HS-5 (cell line): ENCODE measurements around the gene PRKCG.
"Not testable (repeated sequence)": the region's sequence is repeated elsewhere in the genome, so short reads cannot be mapped to it uniquely, and the experiment has no call there.

Source experiments
- DNase-seq: peaks from one replicate; pipeline ENCODE4 v3.0.0-alpha.2; 2012; ENCODE audit warnings: low read depth

The PRKCG gene

DNA sequence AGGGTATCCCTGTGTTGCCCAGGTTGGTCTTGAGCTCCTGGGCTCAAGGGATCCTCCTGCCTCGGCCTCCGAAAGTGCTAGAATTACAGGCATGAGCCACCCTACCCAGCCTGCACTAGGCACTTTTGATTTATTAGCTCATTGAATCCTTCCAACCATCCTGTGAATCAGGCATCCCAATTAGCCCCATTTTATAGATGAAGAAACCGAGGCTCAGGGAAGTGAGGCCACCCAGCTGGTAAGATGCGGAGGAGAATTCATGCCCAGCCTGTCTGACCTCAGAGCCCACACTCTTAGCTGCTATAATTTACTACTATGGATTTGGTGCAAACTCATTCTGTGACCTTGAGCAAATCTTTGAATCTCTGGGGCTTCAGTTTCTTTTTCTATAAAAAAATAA lies 62.9 kb downstream of the PRKCG start:
- DNase-seq, result no peak

DNA sequence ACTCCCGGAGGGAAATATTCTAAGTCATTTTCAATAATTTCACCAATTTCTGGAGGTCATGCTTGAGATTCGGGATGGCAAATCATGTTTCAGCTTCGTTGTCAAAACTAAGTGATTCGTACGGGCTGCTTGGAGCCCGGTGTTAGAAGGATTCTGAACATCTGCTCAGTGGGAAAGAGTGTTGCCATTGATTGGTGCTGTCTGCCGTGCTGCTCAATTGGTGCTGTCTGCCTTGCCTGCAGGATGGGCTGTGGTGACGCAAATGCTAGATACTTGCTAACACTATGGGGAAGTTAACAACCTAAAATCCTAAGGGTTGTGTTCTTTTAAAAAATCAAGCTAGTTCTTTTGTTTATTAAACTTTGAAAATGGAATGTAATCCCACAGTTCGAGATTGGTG lies 63.4 kb downstream of the PRKCG start:
- DNase-seq, result no peak

- no peak for DNase-seq
Observed at GRCh38 chr19:53945998-53946397, 64.0 kb downstream of the PRKCG start.

- DNase-seq, result no peak
Observed at GRCh38 chr19:53947624-53948023, 65.6 kb downstream of the PRKCG start.

GRCh38 chr19:53948611-53949010 lies 66.6 kb downstream of the PRKCG start:
- DNase-seq, result not testable (repeated sequence)

GRCh38 chr19:53951436-53951835 lies 69.4 kb downstream of the PRKCG start:
- DNase-seq, result no peak

DNA sequence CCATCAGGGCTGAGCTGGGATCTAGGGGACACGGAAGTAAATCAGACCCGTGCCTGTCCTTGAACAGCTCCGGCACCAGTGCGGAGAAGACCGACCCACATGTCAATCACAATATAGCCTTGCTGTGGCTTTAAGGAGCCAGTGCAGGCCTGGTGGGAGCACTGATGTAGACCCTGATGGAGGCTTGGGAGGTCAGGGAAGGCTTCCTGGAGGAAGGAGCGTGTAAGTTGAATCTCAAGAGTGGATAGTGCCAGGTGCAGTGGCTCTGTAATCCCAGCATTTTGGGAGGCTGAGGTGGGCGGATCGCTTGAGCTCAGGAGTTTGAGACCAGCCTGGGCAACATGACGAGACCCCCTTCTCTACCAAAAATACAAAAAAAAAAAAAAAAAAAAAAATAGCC lies 70.0 kb downstream of the PRKCG start:
- no peak for DNase-seq

GRCh38 chr19:53953383-53953782 lies 71.4 kb downstream of the PRKCG start:
- DNase-seq, result no peak
